Middle frontal gyrus (tissue), 1 donor: Measurements from ENCODE around the gene CDK15.

Experiments
- DNase-seq: peaks from one replicate; pipeline ENCODE4 v3.0.0-alpha.2; 2015; ENCODE audit warnings: low spot score; ENCODE audit errors: extremely low spot score

The CDK15 gene

GRCh38 chr2:201862843-201863242, 56.5 kb downstream of the CDK15 start:
- DNase-seq, result no peak

GRCh38 chr2:201866643-201867473, 60.5 kb downstream of the CDK15 start:
- DNase-seq, result no peak

- no peak for DNase-seq
Observed at GRCh38 chr2:201871471-201871870, 65.1 kb downstream of the CDK15 start.

- DNase-seq, result no peak
Observed at GRCh38 chr2:201872591-201872990, 66.3 kb downstream of the CDK15 start.

- DNase-seq, result no peak
Observed at GRCh38 chr2:201879996-201880395, 73.7 kb downstream of the CDK15 start.

- DNase-seq, result no peak
Observed at GRCh38 chr2:201880579-201880978, 74.2 kb downstream of the CDK15 start.

GRCh38 chr2:201880993-201881611, 74.8 kb downstream of the CDK15 start:
- DNase-seq, result no peak

- no peak for DNase-seq
Observed at GRCh38 chr2:201881741-201882140, 75.4 kb downstream of the CDK15 start.

- DNase-seq, result no peak
Observed at GRCh38 chr2:201882353-201883090, 76.2 kb downstream of the CDK15 start.

- DNase-seq, result no peak
Observed at GRCh38 chr2:201883606-201884369, 77.5 kb downstream of the CDK15 start.

GRCh38 chr2:201886504-201886903, 80.2 kb downstream of the CDK15 start:
- DNase-seq, result no peak

GRCh38 chr2:201887773-201888425, 81.6 kb downstream of the CDK15 start:
- DNase-seq, result no peak

- no peak for DNase-seq
Observed at GRCh38 chr2:201888426-201888800, 82.1 kb downstream of the CDK15 start.

- no peak for DNase-seq
Observed at GRCh38 chr2:201890453-201890852, 84.1 kb downstream of the CDK15 start.

GRCh38 chr2:201891676-201892075, 85.3 kb downstream of the CDK15 start:
- DNase-seq, result no peak

GRCh38 chr2:201892516-201892915, 86.2 kb downstream of the CDK15 start:
- no peak for DNase-seq

GRCh38 chr2:201900362-201900761, 94.0 kb downstream of the CDK15 start:
- DNase-seq, result no peak

- no peak for DNase-seq
Observed at GRCh38 chr2:201901786-201902185, 95.4 kb downstream of the CDK15 start.

GRCh38 chr2:201904538-201905420, 98.4 kb downstream of the CDK15 start:
- DNase-seq, result no peak
